Measurements from ENCODE around the gene RBMS3. TPM values are rescaled to one million over a fixed set of nuclear protein-coding genes. Genes with fewer than 3 reads are reported as not detected.

Gene RBMS3
- polyA plus RNA-seq, 1 experiment, result 33.4 TPM

DNA sequence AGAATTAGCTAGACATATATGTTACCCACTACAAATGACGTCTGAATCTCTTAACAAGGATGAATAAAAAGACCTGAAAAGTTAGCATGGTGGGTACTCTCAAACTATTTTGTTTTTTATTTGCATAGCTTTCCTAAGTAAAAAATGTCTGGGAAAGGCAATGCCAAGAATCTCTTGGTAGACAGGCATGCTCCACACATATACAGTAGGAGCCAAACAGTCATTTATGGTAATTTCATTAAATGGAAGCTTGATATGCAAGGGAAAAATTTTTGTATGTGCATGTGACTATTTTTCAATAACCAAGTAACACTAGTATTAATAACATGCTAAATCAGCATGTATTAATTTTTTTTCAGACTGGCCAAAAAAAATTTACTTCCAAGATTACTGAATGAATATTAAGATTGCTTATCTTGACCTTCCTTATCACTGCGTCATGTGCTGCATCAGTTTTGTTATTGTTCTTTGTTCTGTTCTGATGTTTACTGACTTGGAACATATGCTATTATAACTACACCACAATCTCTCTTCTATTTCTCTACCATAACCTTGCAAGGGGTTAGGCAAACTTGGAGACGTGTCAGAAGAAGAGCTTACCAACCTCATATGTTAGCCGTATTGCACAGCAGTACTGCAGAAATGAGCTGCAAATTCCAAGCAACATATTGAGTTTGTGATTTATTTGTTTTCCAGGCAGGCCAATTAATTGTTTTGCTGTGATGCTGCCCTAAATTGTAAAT, 255.3 kb downstream of the RBMS3 start:
- DNase-seq (ENCODE audit: low read depth, low spot score), result no peak
- H3K27me3 ChIP-seq (ENCODE audit: control insufficient read depth, insufficient read depth, low read length), result no peaks in the 10 kb centered on the region
- H3K9me3 ChIP-seq (ENCODE audit: control insufficient read depth, insufficient read depth, low read length), result no peaks in the 10 kb centered on the region
- ChIA-PET CTCF (no interaction called here), POLR2A (interaction anchor here (0.6 kb wide), 1 partner anchor 9 kb away, joined by 3 read pairs; no protein-coding TSS in a partner anchor)
- TF ChIP-seq CTCF (IDR thresholded peaks at IDR 0.05; ENCODE audit: low read depth, low read length), result no peak
- no peak overlapping the region for H3K4me3 ChIP-seq (ENCODE audit: low read depth, low read length)
- no peak overlapping the region for H3K27ac ChIP-seq (ENCODE audit: low read depth, low read length)

DNA sequence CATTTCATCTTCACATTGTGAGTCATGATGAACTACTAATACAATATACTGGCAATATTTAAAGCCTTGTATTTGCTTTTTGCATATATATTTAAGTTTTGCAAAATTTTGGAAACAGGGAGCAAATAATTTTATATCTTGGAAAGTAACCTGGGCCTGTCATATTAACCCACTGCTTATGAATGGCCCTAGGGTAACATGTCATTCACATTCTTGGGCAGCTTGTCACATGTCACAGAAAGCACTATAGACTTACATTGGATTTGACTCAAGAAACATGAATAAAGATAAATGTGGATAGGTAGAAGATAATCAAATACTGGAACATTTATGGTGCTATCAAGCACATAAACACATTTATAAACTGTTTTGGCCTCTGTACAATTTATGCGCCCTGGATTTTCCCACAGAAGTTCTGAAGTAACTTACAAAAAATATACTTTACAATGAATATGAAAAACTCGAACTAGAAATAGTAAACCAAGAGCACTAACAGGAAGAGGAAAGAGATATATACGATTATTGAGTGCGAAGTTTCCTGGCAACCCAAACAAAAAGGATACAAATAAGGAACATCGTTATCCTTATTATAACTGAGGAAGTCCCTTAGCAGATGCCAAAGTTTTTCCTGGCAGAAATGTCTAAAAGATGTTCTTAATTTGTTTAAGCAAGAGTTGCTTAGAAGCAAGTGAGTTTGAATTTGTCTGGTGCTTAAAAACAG, 257.2 kb downstream of the RBMS3 start:
- no peak for TF ChIP-seq CTCF (IDR thresholded peaks at IDR 0.05; ENCODE audit: low read depth, low read length)
- ChIA-PET POLR2A (no interaction called here), CTCF (interaction anchor here (0.6 to 1.0 kb wide), 2 partner anchors 12 to 257 kb away, joined by 3 read pairs; no protein-coding TSS in a partner anchor)
- DNase-seq (ENCODE audit: low read depth, low spot score), result no peak
- H3K4me3 ChIP-seq (ENCODE audit: low read depth, low read length), result no peak overlapping the region
- H3K27me3 ChIP-seq (ENCODE audit: control insufficient read depth, insufficient read depth, low read length), result no peaks in the 10 kb centered on the region
- H3K9me3 ChIP-seq (ENCODE audit: control insufficient read depth, insufficient read depth, low read length), result no peaks in the 10 kb centered on the region
- no peak overlapping the region for H3K27ac ChIP-seq (ENCODE audit: low read depth, low read length)

- no peak overlapping the region for H3K27ac ChIP-seq (ENCODE audit: low read depth, low read length)
- no peaks in the 10 kb centered on the region for H3K27me3 ChIP-seq (ENCODE audit: control insufficient read depth, insufficient read depth, low read length)
- no peak for TF ChIP-seq CTCF (IDR thresholded peaks at IDR 0.05; ENCODE audit: low read depth, low read length)
- no peak for DNase-seq (ENCODE audit: low read depth, low spot score)
- ChIA-PET POLR2A (no interaction called here), CTCF (interaction anchor here (0.6 to 1.3 kb wide), 3 partner anchors 9 to 257 kb away, joined by 3 to 4 read pairs (median 3); no protein-coding TSS in a partner anchor)
- H3K9me3 ChIP-seq (ENCODE audit: control insufficient read depth, insufficient read depth, low read length), result no peaks in the 10 kb centered on the region
- no peak overlapping the region for H3K4me3 ChIP-seq (ENCODE audit: low read depth, low read length)
Measured at GRCh38 chr3:29538610-29538958, 257.7 kb downstream of the RBMS3 start.

DNA sequence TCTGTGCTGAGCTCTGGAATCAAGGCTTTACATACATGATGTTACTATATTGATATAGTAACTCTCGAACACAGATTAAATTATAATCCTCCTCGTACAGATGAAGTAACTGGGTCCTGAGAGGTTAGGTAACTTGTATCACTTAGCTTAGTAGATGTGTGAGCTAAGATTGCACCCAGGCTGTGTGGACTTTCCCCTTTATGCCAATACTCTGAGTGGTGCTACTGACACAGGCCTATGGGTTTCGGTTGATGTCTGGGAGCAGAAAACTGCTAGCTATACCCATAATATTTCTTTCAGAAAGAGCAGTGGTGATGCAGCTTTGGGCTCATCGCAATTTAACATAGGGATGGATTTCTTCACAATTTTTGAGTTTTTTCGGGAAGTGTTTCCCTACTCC, 259.7 kb downstream of the RBMS3 start:
- ChIA-PET CTCF (no interaction called here), POLR2A (no interaction called here)
- H3K27me3 ChIP-seq (ENCODE audit: control insufficient read depth, insufficient read depth, low read length), result no peaks in the 10 kb centered on the region
- no peak for TF ChIP-seq CTCF (IDR thresholded peaks at IDR 0.05; ENCODE audit: low read depth, low read length)
- H3K9me3 ChIP-seq (ENCODE audit: control insufficient read depth, insufficient read depth, low read length), result no peaks in the 10 kb centered on the region
- no peak overlapping the region for H3K27ac ChIP-seq (ENCODE audit: low read depth, low read length)
- H3K4me3 ChIP-seq (ENCODE audit: low read depth, low read length), result no peak overlapping the region
- no peak for DNase-seq (ENCODE audit: low read depth, low spot score)

GRCh38 chr3:29544701-29545363, 264.0 kb downstream of the RBMS3 start:
- Histone ChIP-seq H3K27me3 (ENCODE audit: control insufficient read depth, insufficient read depth, low read length) (no peaks in the 10 kb centered on the region), H3K27ac (ENCODE audit: low read depth, low read length) (no peak overlapping the region), H3K9me3 (ENCODE audit: control insufficient read depth, insufficient read depth, low read length) (no peaks in the 10 kb centered on the region), H3K4me3 (ENCODE audit: low read depth, low read length) (no peak overlapping the region)
- ChIA-PET POLR2A (no interaction called here), CTCF (no interaction called here)
- TF ChIP-seq CTCF (IDR thresholded peaks at IDR 0.05; ENCODE audit: low read depth, low read length), result no peak
- DNase-seq (ENCODE audit: low read depth, low spot score), result no peak

All from AG04450 (cell line).